Measurements from ENCODE around the gene NUP205.

The NUP205 gene

GRCh38 chr7:135584362-135585353, 26.9 kb downstream of the NUP205 start:
- peaks cover 17% of the 10 kb centered on the region for H3K36me3 ChIP-seq (ENCODE audit: control insufficient read depth, insufficient read depth, low read length)
- no peaks in the 10 kb centered on the region for H3K27me3 ChIP-seq (replicated peaks; ENCODE audit: control insufficient read depth, insufficient read depth, low read length)
- DNase-seq (ENCODE audit: extremely low read depth, insufficient read length), result no peak
- H3K4me3 ChIP-seq (replicated peaks; ENCODE audit: low read depth, low read length), result no peak overlapping the region
- TF ChIP-seq CTCF (IDR thresholded peaks at IDR 0.05; ENCODE audit: insufficient read depth, low read length, poor library complexity, severe bottlenecking), result no peak

- Histone ChIP-seq H3K36me3 (ENCODE audit: control insufficient read depth, insufficient read depth, low read length) (peaks cover 7% of the 10 kb centered on the region), H3K4me3 (replicated peaks; ENCODE audit: low read depth, low read length) (no peak overlapping the region), H3K27me3 (replicated peaks; ENCODE audit: control insufficient read depth, insufficient read depth, low read length) (no peaks in the 10 kb centered on the region)
- DNase-seq (ENCODE audit: extremely low read depth, insufficient read length), result no peak
- TF ChIP-seq CTCF (IDR thresholded peaks at IDR 0.05; ENCODE audit: insufficient read depth, low read length, poor library complexity, severe bottlenecking), result no peak
Observed at GRCh38 chr7:135597181-135597925, 39.6 kb downstream of the NUP205 start.

- Histone ChIP-seq H3K27me3 (replicated peaks; ENCODE audit: control insufficient read depth, insufficient read depth, low read length) (no peaks in the 10 kb centered on the region), H3K36me3 (ENCODE audit: control insufficient read depth, insufficient read depth, low read length) (peaks cover 4% of the 10 kb centered on the region), H3K4me3 (replicated peaks; ENCODE audit: low read depth, low read length) (no peak overlapping the region)
- no peak for DNase-seq (ENCODE audit: extremely low read depth, insufficient read length)
- TF ChIP-seq CTCF (IDR thresholded peaks at IDR 0.05; ENCODE audit: insufficient read depth, low read length, poor library complexity, severe bottlenecking), result no peak
Observed at GRCh38 chr7:135597926-135598305, 40.2 kb downstream of the NUP205 start.

- no peak for TF ChIP-seq CTCF (IDR thresholded peaks at IDR 0.05; ENCODE audit: insufficient read depth, low read length, poor library complexity, severe bottlenecking)
- Histone ChIP-seq H3K4me3 (replicated peaks; ENCODE audit: low read depth, low read length) (no peak overlapping the region), H3K36me3 (ENCODE audit: control insufficient read depth, insufficient read depth, low read length) (peaks cover 2% of the 10 kb centered on the region), H3K27me3 (replicated peaks; ENCODE audit: control insufficient read depth, insufficient read depth, low read length) (no peaks in the 10 kb centered on the region)
- DNase-seq (ENCODE audit: extremely low read depth, insufficient read length), result no peak
Observed at GRCh38 chr7:135599471-135599870, 41.8 kb downstream of the NUP205 start.

GRCh38 chr7:135600226-135600625, 42.5 kb downstream of the NUP205 start:
- TF ChIP-seq CTCF (IDR thresholded peaks at IDR 0.05; ENCODE audit: insufficient read depth, low read length, poor library complexity, severe bottlenecking), result no peak
- H3K4me3 ChIP-seq (replicated peaks; ENCODE audit: low read depth, low read length), result no peak overlapping the region
- H3K36me3 ChIP-seq (ENCODE audit: control insufficient read depth, insufficient read depth, low read length), result peaks cover 1% of the 10 kb centered on the region; the same call in 1 of the 2 replicates
- no peaks in the 10 kb centered on the region for H3K27me3 ChIP-seq (replicated peaks; ENCODE audit: control insufficient read depth, insufficient read depth, low read length)
- DNase-seq (ENCODE audit: extremely low read depth, insufficient read length), result no peak

All from GM06990 (cell line).